ENCODE results near the gene ISG20. TPM values are rescaled to one million over a fixed set of nuclear protein-coding genes. Genes with fewer than 3 reads are reported as not detected.

The ISG20 gene
- total RNA-seq, 4 donors from 2014 or later = 4.3 to 26.7 (median 11.8) TPM

DNA sequence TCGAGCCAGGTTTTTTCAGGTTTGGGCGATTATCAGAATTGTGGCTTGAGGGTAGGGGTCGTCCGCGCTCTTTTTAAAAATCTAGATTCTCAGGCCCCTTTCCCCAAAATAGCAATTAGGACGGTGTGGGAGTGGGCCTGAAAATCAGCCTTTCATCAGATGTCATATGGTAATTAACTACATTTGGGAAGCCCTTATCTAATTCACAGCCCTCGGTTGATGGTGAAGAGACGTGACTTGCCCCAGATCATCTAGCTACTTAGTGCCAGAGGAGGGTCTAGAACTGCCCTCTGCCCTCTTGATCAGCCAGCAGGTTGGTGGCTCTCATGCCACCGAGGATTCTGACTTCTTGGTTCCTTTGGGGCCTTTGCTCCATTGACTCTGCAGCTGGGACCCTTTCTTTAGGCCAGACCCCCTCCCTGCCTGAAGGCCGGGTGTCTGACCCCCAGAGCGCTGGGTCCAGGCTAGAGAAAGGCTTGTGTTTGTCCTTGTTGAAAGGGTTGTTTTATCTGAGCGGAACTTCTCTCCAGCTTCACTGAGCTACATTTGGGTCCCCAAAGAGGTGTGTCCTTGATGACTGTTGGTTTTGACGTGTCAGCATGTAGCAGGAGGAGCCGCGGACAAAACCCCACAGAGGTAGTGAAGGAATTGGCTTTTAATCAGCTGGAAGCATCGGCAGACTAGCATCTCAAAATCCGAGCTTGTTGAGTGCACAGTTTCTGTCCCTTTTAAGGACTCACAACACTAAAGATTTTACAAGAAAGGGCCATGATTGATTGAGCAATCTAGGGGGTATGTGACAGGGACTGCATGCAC lies 16.8 kb upstream of the ISG20 start:
- WGBS, 2 donors = 9 to 21% methylated on average over 17 of the region's 17 CpGs
- DNase-seq (ENCODE audit: low spot score in 2 of 2) = no peak
- intact Hi-C loops (cut with DNase I; ENCODE audit: low total_unique reads) = no loop called here
- peak overlapping the region; percentile 62 for H3K4me3 ChIP-seq (ENCODE audit: low read depth, poor library complexity, severe bottlenecking)
- TF ChIP-seq, protein P1, sequence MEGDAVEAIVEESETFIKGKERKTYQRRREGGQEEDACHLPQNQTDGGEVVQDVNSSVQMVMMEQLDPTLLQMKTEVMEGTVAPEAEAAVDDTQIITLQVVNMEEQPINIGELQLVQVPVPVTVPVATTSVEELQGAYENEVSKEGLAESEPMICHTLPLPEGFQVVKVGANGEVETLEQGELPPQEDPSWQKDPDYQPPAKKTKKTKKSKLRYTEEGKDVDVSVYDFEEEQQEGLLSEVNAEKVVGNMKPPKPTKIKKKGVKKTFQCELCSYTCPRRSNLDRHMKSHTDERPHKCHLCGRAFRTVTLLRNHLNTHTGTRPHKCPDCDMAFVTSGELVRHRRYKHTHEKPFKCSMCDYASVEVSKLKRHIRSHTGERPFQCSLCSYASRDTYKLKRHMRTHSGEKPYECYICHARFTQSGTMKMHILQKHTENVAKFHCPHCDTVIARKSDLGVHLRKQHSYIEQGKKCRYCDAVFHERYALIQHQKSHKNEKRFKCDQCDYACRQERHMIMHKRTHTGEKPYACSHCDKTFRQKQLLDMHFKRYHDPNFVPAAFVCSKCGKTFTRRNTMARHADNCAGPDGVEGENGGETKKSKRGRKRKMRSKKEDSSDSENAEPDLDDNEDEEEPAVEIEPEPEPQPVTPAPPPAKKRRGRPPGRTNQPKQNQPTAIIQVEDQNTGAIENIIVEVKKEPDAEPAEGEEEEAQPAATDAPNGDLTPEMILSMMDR (IDR thresholded peaks at IDR 0.05) = no peak
- no peak for TF ChIP-seq POLR2A (IDR thresholded peaks at IDR 0.05)

DNA sequence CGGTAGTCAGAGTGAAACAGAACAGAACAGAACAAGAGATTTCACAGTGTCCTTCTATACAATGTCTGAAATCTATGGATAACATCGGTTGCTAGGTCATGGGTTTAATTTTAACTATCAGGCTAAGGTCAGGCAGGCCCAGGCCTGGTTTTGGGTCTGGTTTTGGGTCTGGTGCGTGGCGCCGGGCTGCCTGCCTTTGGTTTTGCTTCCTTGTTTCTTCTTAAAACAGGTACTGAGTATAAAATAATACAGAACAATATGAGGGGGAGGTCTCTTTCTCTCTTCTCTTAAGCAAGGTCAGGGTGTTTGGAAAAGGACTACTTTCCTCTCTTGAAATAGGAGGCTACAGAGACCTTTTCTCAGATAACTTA lies 16.2 kb upstream of the ISG20 start:
- H3K4me3 ChIP-seq (ENCODE audit: low read depth, poor library complexity, severe bottlenecking) = no peak overlapping the region

DNA sequence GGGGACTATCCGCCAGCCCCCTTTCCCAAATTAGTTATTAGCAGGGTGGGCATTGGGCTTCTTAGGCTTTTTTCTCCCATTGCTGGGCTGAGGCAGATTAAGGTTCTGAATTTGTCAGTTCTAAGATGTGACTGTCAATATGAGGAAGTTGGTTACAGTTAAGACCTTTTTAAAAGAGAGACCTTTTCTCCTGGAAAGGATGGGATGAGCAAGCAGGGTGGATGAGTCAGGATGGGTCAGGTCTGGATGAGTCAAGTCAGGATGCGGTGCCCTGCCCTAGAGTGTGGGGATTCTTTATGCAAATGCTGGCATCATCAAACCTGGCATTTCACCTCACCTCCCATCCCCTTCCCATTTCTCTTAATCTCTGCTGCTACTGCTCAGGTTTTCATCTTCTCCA lies 15.8 kb upstream of the ISG20 start:
- intact Hi-C loops (cut with DNase I; ENCODE audit: low total_unique reads) = no loop called here
- no peak for TF ChIP-seq POLR2A (IDR thresholded peaks at IDR 0.05)
- TF ChIP-seq, protein P1 (IDR thresholded peaks at IDR 0.05) = no peak
- 58 to 70% methylated on average over 2 of the region's 2 CpGs for WGBS, 2 donors
- DNase-seq (ENCODE audit: low spot score in 2 of 2) = peak in 1 of 2 donors; percentile 80
- no peak overlapping the region for H3K4me3 ChIP-seq (ENCODE audit: low read depth, poor library complexity, severe bottlenecking)

More for the DNA sequence above, 16.2 kb upstream of the ISG20 start:
- WGBS, 2 donors = 27 to 33% methylated on average over 5 of the region's 5 CpGs
- DNase-seq (ENCODE audit: low spot score in 2 of 2) = peak in 1 of 2 donors; percentile 82
- intact Hi-C loops (cut with DNase I; ENCODE audit: low total_unique reads) = no loop called here
- TF ChIP-seq POLR2A (IDR thresholded peaks at IDR 0.05) = no peak
- TF ChIP-seq, protein P1 (IDR thresholded peaks at IDR 0.05) = no peak

DNA sequence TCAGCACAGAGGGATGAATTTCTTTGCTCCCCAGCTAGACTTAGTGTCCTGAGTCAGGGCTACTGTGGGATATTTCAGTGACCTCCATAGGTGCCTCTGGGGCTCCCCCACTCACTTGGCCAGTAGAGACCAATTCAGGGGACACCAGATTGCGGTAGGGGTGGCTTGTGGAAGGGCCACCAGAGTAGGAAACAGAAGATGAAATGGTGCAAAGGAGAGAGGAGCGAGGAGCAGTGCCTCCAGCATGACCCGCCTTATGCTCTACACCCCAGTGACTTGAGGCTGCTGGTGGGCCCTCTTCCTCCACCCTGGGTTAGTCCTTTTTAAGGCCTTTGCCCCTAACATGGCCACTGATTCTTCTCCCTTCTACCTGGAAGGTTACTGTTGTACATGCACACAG lies 15.2 kb upstream of the ISG20 start:
- peak in 1 of 2 donors; percentile 76 for DNase-seq (ENCODE audit: low spot score in 2 of 2)
- 93 to 96% methylated on average over 3 of the region's 3 CpGs for WGBS, 2 donors
- no peak for TF ChIP-seq POLR2A (IDR thresholded peaks at IDR 0.05)
- TF ChIP-seq, protein P1 (IDR thresholded peaks at IDR 0.05) = no peak
- H3K4me3 ChIP-seq (ENCODE audit: low read depth, poor library complexity, severe bottlenecking) = no peak overlapping the region
- intact Hi-C loops (cut with DNase I; ENCODE audit: low total_unique reads) = no loop called here

DNA sequence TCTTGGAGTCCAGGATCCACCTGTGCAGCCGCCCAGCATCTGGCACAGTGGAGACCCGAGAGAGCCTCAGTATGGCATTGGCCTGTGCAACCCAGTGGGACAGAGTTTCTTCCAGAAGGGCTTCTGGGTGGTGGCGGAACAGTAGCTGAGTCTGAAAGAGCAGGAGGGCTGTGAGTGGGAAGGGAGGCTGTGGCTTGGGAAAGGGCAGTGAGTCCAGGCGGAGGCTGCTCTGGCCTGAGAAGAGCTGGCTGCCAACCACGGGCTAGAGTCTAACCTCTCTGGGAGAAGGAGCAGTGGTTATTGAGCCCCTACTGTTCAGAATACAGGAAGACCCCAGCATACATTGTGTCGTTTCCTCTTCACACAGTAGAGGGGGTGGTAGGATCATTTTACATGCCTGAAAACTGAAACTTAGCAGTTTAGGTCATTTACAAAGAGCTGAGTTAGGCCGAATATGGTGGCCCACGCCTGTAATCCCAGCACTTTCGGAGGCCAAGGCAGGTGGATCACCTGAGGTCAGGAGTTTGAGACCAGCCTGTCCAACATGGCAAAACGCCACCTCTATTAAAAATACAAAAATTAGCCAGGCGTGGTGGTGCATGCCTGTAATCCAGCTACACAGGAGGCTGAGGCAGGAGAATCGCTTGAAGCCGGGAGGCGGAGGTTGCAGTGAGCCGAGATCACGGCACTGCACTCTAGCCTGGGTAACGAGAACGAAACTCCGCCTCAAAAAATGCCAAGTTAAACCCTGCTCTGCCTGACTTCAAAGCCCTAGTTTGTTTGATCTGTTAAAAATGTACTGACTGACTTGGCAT lies 14.5 kb upstream of the ISG20 start:
- peak in 1 of 2 donors; percentile 82 for DNase-seq (ENCODE audit: low spot score in 2 of 2)
- TF ChIP-seq POLR2A (IDR thresholded peaks at IDR 0.05) = no peak
- TF ChIP-seq, protein P1 (IDR thresholded peaks at IDR 0.05) = no peak
- WGBS, 2 donors = 54 to 58% methylated on average over 19 of the region's 19 CpGs
- H3K4me3 ChIP-seq (ENCODE audit: low read depth, poor library complexity, severe bottlenecking) = no peak overlapping the region
- intact Hi-C loops (cut with DNase I; ENCODE audit: low total_unique reads) = no loop called here
